ENCODE data around the gene RAVER2.

The RAVER2 gene

DNA sequence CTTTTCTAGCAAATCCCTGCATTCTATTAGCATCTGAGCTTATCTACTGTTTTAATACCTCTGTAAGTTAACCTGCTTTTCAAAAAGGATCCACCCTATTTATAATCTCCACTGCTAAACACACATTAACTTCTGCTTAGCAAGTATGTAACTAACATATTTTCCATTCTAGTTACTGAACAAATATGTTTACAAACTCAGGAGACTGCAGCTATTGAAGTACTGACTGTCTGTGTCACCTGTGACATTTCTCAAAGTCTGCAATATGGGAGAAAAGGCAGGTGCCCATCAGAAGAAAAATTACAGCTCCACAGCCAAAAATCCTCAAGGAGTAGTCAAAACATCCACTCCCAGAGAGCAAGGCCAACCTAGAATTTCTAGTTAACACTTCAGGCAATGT, 133.2 kb downstream of the RAVER2 start:
- H3K4me3 ChIP-seq (ENCODE audit: low read depth, low read length), result no peak overlapping the region
- TF ChIP-seq, protein P1, sequence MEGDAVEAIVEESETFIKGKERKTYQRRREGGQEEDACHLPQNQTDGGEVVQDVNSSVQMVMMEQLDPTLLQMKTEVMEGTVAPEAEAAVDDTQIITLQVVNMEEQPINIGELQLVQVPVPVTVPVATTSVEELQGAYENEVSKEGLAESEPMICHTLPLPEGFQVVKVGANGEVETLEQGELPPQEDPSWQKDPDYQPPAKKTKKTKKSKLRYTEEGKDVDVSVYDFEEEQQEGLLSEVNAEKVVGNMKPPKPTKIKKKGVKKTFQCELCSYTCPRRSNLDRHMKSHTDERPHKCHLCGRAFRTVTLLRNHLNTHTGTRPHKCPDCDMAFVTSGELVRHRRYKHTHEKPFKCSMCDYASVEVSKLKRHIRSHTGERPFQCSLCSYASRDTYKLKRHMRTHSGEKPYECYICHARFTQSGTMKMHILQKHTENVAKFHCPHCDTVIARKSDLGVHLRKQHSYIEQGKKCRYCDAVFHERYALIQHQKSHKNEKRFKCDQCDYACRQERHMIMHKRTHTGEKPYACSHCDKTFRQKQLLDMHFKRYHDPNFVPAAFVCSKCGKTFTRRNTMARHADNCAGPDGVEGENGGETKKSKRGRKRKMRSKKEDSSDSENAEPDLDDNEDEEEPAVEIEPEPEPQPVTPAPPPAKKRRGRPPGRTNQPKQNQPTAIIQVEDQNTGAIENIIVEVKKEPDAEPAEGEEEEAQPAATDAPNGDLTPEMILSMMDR (IDR thresholded peaks at IDR 0.05; ENCODE audit: control insufficient read depth, extremely low read depth, insufficient read depth), result no peak
- DNase-seq (ENCODE audit: low read depth), result no peak

DNA sequence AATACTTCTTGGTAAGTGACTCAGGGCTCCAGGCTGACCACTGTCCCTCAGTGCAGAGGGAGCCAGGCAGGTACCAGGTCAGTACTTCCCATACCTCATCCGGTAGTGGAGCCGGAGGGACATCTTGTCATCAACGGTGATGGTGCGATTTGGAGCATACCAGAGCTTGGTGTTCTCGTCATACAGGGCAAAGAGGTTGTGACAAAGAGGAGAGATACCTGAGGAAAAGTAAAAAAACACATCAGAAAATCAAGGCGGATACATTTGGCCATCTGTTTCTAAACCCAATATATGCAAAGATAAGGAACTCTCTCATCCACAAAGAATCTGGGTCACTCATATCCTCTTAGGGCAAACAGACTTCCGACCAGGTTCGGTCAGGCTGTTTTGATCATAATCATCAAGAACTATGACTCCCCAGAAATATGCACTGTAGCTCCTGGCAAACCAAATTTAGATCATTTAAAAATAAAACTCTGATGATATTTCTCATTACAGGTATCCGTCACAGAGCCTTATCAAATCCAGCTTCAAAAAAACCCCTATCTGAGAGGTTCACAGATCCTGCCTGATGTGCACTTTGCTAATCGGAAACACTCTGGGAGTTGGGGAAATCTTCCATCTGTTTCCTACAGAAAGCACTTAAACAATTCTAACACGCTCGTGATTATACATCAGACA, 134.2 kb downstream of the RAVER2 start:
- no peak for DNase-seq (ENCODE audit: low read depth)
- H3K4me3 ChIP-seq (ENCODE audit: low read depth, low read length), result no peak overlapping the region
- TF ChIP-seq, protein P1 (IDR thresholded peaks at IDR 0.05; ENCODE audit: control insufficient read depth, extremely low read depth, insufficient read depth), result no peak

DNA sequence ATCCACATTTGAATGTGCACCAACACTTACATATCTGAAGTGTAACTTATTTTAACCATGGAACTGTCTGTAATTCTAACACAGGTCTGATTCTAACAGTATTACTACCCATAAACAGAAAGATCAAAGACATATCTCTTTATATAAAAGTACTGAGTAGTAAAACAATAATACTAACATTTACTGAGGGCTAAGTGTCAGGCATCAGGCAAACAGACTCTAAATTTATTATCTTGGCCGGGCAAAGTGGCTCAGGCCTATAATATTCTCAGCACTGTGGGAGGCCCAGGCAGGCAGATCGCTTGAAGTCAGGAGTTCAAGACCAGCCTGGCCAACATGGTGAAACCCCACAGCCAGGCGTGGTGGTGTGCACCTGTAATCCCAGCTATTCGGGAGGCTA, 135.6 kb downstream of the RAVER2 start:
- H3K4me3 ChIP-seq (ENCODE audit: low read depth, low read length), result no peak overlapping the region
- no peak for DNase-seq (ENCODE audit: low read depth)
- TF ChIP-seq, protein P1 (IDR thresholded peaks at IDR 0.05; ENCODE audit: control insufficient read depth, extremely low read depth, insufficient read depth), result no peak

DNA sequence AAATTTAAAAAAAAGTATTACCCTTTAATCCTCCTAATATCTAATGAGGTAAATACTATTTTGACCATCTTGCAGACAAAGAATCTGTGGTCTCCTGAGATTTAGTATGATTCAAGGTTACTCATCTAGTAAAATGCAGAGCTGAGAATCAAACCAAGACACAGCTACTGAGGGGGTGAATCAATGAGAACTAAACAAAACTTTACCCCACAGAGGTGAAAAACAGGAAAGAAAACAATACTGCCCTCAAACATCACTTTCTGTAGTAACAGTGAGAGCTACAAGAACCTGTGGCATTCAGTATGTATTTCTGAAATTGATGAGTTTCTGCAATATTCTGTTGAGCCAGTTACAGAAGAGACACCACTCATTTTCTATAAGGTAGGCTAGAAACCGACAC, 136.4 kb downstream of the RAVER2 start:
- no peak for DNase-seq (ENCODE audit: low read depth)

More for the DNA sequence above, 136.4 kb downstream of the RAVER2 start:
- H3K4me3 ChIP-seq (ENCODE audit: low read depth, low read length), result no peak overlapping the region
- TF ChIP-seq, protein P1 (IDR thresholded peaks at IDR 0.05; ENCODE audit: control insufficient read depth, extremely low read depth, insufficient read depth), result no peak
